ENCODE results near the gene C19orf53.

Gene C19orf53

GRCh38 chr19:13827656-13828055 lies 53.4 kb downstream of the C19orf53 start:
- DNase-seq = no peak
